Mesodermal cell (in vitro differentiated cells): ENCODE data around the gene DCT.

ENCODE experiments used
- H3K27ac ChIP-seq: 2 replicates; pipeline ENCODE4 v1.7.0; 2013; ENCODE audit warnings: mild to moderate bottlenecking, low read depth, low read length, moderate library complexity; ENCODE audit not compliant: severe bottlenecking
- H3K36me3 ChIP-seq: 2 replicates; pipeline ENCODE4 v1.7.1; 2013; ENCODE audit warnings: mild to moderate bottlenecking, low read length, moderate library complexity; ENCODE audit not compliant: control insufficient read depth, insufficient read depth
- H3K4me1 ChIP-seq: one replicate; pipeline ENCODE4 v1.7.1; 2013; ENCODE audit warnings: mild to moderate bottlenecking, low read length; ENCODE audit not compliant: insufficient read depth, control insufficient read depth, poor library complexity, severe bottlenecking
- H3K4me3 ChIP-seq: 2 replicates; pipeline ENCODE4 v1.7.0; 2013; ENCODE audit warnings: low read length, control low read depth, mild to moderate bottlenecking; ENCODE audit not compliant: insufficient read depth, poor library complexity, severe bottlenecking; ENCODE audit errors: extremely low read depth
- H3K9me3 ChIP-seq: 2 replicates; pipeline ENCODE4 v1.7.1; 2013; ENCODE audit warnings: mild to moderate bottlenecking, low read length, moderate library complexity; ENCODE audit not compliant: control insufficient read depth
- WGBS, 2 experiments: methylation state at CpG; one replicate each; pipeline ENCODE4 v1.1.5; 2013; ENCODE audit warnings: missing lambda C conversion rate in 2 of 2; ENCODE audit not compliant: insufficient coverage in 2 of 2; 5-methylcytosine and 5-hydroxymethylcytosine counted together

Gene DCT

GRCh38 chr13:94495806-94496205 lies 16.3 kb upstream of the DCT start:
- Histone ChIP-seq H3K36me3 (no peaks in the 10 kb centered on the region), H3K4me3 (no peak overlapping the region), H3K4me1 (no peaks in the 10 kb centered on the region), H3K9me3 (no peaks in the 10 kb centered on the region), H3K27ac (no peak overlapping the region)
- 96% methylated on average over 3 of the region's 3 CpGs; no CpG with 5 or more reads in 1 of the 2 experiments for WGBS, 2 experiments

GRCh38 chr13:94494026-94494425 lies 14.5 kb upstream of the DCT start:
- 61 to 83% methylated on average over 2 of the region's 2 CpGs for WGBS, 2 experiments

GRCh38 chr13:94487043-94487442 lies 7.6 kb upstream of the DCT start:
- H3K4me3 ChIP-seq = no peak overlapping the region
- 71% methylated on average over 1 of the region's 2 CpGs; no CpG with 5 or more reads in 1 of the 2 experiments for WGBS, 2 experiments
- H3K27ac ChIP-seq = no peak overlapping the region
- no peaks in the 10 kb centered on the region for H3K36me3 ChIP-seq
- H3K4me1 ChIP-seq = no peaks in the 10 kb centered on the region
- H3K9me3 ChIP-seq = no peaks in the 10 kb centered on the region

More at GRCh38 chr13:94494026-94494425, 14.5 kb upstream of the DCT start:
- Histone ChIP-seq H3K4me3 (no peak overlapping the region), H3K36me3 (no peaks in the 10 kb centered on the region), H3K4me1 (no peaks in the 10 kb centered on the region), H3K9me3 (no peaks in the 10 kb centered on the region), H3K27ac (no peak overlapping the region)

GRCh38 chr13:94483970-94484369 lies 4.5 kb upstream of the DCT start:
- 100% methylated on average over 1 of the region's 5 CpGs; no CpG with 5 or more reads in 1 of the 2 experiments for WGBS, 2 experiments
- no peaks in the 10 kb centered on the region for H3K36me3 ChIP-seq

GRCh38 chr13:94481941-94482340 lies 2.5 kb upstream of the DCT start:
- Histone ChIP-seq H3K9me3 (no peaks in the 10 kb centered on the region), H3K4me1 (no peaks in the 10 kb centered on the region), H3K36me3 (no peaks in the 10 kb centered on the region), H3K4me3 (no peak overlapping the region), H3K27ac (no peak overlapping the region)
- 90 to 96% methylated on average over 6 to 7 of the region's 7 CpGs for WGBS, 2 experiments

More at GRCh38 chr13:94483970-94484369, 4.5 kb upstream of the DCT start:
- Histone ChIP-seq H3K4me1 (no peaks in the 10 kb centered on the region), H3K4me3 (no peak overlapping the region), H3K9me3 (no peaks in the 10 kb centered on the region), H3K27ac (no peak overlapping the region)

GRCh38 chr13:94480672-94481145 lies 1.2 kb upstream of the DCT start:
- Histone ChIP-seq H3K9me3 (no peaks in the 10 kb centered on the region), H3K36me3 (no peaks in the 10 kb centered on the region), H3K4me1 (no peaks in the 10 kb centered on the region), H3K27ac (no peak overlapping the region), H3K4me3 (no peak overlapping the region)
- 74 to 88% methylated on average over 2 to 3 of the region's 3 CpGs for WGBS, 2 experiments

GRCh38 chr13:94478913-94479312 lies 569 bp downstream of the DCT start:
- H3K9me3 ChIP-seq = no peaks in the 10 kb centered on the region
- H3K4me1 ChIP-seq = no peaks in the 10 kb centered on the region
- WGBS, 2 experiments = 80 to 85% methylated on average over 9 to 11 of the region's 11 CpGs
- no peak overlapping the region for H3K4me3 ChIP-seq
- no peak overlapping the region for H3K27ac ChIP-seq
- no peaks in the 10 kb centered on the region for H3K36me3 ChIP-seq

- Histone ChIP-seq H3K36me3 (no peaks in the 10 kb centered on the region), H3K4me1 (no peaks in the 10 kb centered on the region), H3K27ac (no peak overlapping the region), H3K4me3 (no peak overlapping the region), H3K9me3 (no peaks in the 10 kb centered on the region)
- 83 to 100% methylated on average over 1 to 2 of the region's 2 CpGs for WGBS, 2 experiments
Measured at GRCh38 chr13:94470126-94470525, 9.4 kb downstream of the DCT start.

- WGBS, 2 experiments = 86 to 91% methylated on average over 1 of the region's 1 CpG
Measured at GRCh38 chr13:94464771-94465170, 14.7 kb downstream of the DCT start.

GRCh38 chr13:94462670-94463069 lies 16.8 kb downstream of the DCT start:
- no peaks in the 10 kb centered on the region for H3K36me3 ChIP-seq
- H3K4me3 ChIP-seq = no peak overlapping the region
- H3K9me3 ChIP-seq = no peaks in the 10 kb centered on the region
- H3K4me1 ChIP-seq = no peaks in the 10 kb centered on the region
- H3K27ac ChIP-seq = no peak overlapping the region
- WGBS, 2 experiments = 83 to 92% methylated on average over 3 to 5 of the region's 6 CpGs

More at GRCh38 chr13:94464771-94465170, 14.7 kb downstream of the DCT start:
- Histone ChIP-seq H3K4me1 (no peaks in the 10 kb centered on the region), H3K4me3 (no peak overlapping the region), H3K9me3 (no peaks in the 10 kb centered on the region), H3K27ac (no peak overlapping the region), H3K36me3 (no peaks in the 10 kb centered on the region)

- H3K9me3 ChIP-seq = no peaks in the 10 kb centered on the region
- no peaks in the 10 kb centered on the region for H3K36me3 ChIP-seq
- no peaks in the 10 kb centered on the region for H3K4me1 ChIP-seq
- no peak overlapping the region for H3K4me3 ChIP-seq
- WGBS, 2 experiments = 92% methylated on average over 1 of the region's 1 CpG; no CpG with 5 or more reads in 1 of the 2 experiments
- H3K27ac ChIP-seq = no peak overlapping the region
Measured at GRCh38 chr13:94459116-94459515, 20.4 kb downstream of the DCT start.
